AG04449 (cell line): ENCODE data around the gene BEND3.

Experiments used
- CTCF ChIA-PET: fragments of 350-600 bp; formaldehyde crosslinking; extraction: SDS; loops from one replicate; lab custom pipeline; 2021; ENCODE audit warnings: antibody characterized with exemption; lab: Yijun Ruan, JAX
- POLR2A ChIA-PET: fragments of 400-600, 350-600 bp; formaldehyde crosslinking; extraction: SDS; loops from one replicate; lab custom pipeline; 2020; ENCODE audit warnings: antibody characterized with exemption, inconsistent platforms; lab: Yijun Ruan, JAX
- DNase-seq: peaks from one replicate; pipeline ENCODE4 v3.0.0-alpha.2; 2010; ENCODE audit warnings: low read depth, low spot score
- H3K4me3 ChIP-seq: 2 replicates; pipeline ENCODE4 v1.5.1; 2011; ENCODE audit warnings: low read depth, mild to moderate bottlenecking, control low read depth, low read length
- CTCF ChIP-seq: IDR thresholded peaks from one replicate; pipeline ENCODE4 v1.5.1; 2011; ENCODE audit warnings: mild to moderate bottlenecking, moderate library complexity, low read length, control low read depth, inconsistent platforms; ENCODE audit not compliant: insufficient read depth; ENCODE audit errors: missing control alignments

The BEND3 gene

GRCh38 chr6:107045826-107046675, 69.3 kb downstream of the BEND3 start:
- H3K4me3 ChIP-seq, result no peak overlapping the region
- TF ChIP-seq CTCF, result no peak
- no peak for DNase-seq
- ChIA-PET CTCF (interaction anchor here (1.0 kb wide), 1 partner anchor 479 kb away, joined by 3 read pairs; no protein-coding TSS in a partner anchor), POLR2A (interaction anchor here (0.6 kb wide), 1 partner anchor 352 kb away, joined by 3 read pairs; no protein-coding TSS in a partner anchor)

GRCh38 chr6:107033126-107033525, 82.2 kb downstream of the BEND3 start:
- TF ChIP-seq CTCF, result no peak
- no peak overlapping the region for H3K4me3 ChIP-seq
- CTCF ChIA-PET, result interaction anchor here (2.1 kb wide), 1 partner anchor 81 kb away, joined by 6 read pairs; no protein-coding TSS in a partner anchor
- POLR2A ChIA-PET, result interaction anchor here (0.6 to 1.1 kb wide), 2 partner anchors 11 to 19 kb away, joined by 3 to 4 read pairs; no protein-coding TSS in a partner anchor
- no peak for DNase-seq

- H3K4me3 ChIP-seq, result no peak overlapping the region
- TF ChIP-seq CTCF, result no peak
- POLR2A ChIA-PET, result no interaction called here
- CTCF ChIA-PET, result interaction anchor here (0.8 kb wide), 1 partner anchor 84 kb away, joined by 3 read pairs; no protein-coding TSS in a partner anchor
- no peak for DNase-seq
Measured at GRCh38 chr6:107032051-107032450, 83.3 kb downstream of the BEND3 start.

GRCh38 chr6:107030151-107030550, 85.2 kb downstream of the BEND3 start:
- CTCF ChIA-PET, result interaction anchor here (1.0 to 4.3 kb wide), 5 partner anchors 10 to 818 kb away, joined by 3 to 38 read pairs (median 3); no protein-coding TSS in a partner anchor

GRCh38 chr6:107026965-107027364, 88.3 kb downstream of the BEND3 start:
- no peak overlapping the region for H3K4me3 ChIP-seq
- no peak for DNase-seq
- no peak for TF ChIP-seq CTCF
- ChIA-PET CTCF (interaction anchor here (1.2 to 4.3 kb wide), 5 partner anchors 10 to 184 kb away, joined by 3 to 38 read pairs (median 20); no protein-coding TSS in a partner anchor), POLR2A (no interaction called here)

More at GRCh38 chr6:107030151-107030550, 85.2 kb downstream of the BEND3 start:
- DNase-seq, result no peak
- H3K4me3 ChIP-seq, result no peak overlapping the region
- POLR2A ChIA-PET, result no interaction called here
- TF ChIP-seq CTCF, result no peak
